Smooth muscle cell (in vitro differentiated cells): ENCODE data around the gene SULT1A2. TPM values are rescaled to one million over a fixed set of nuclear protein-coding genes. Genes with fewer than 3 reads are reported as not detected.
"Not testable (repeated sequence)": the region's sequence is repeated elsewhere in the genome, so short reads cannot be mapped to it uniquely, and the experiment has no call there.

Experiments used
- DNase-seq: peaks from one replicate; lab custom pipeline; 2025; ENCODE audit not compliant: unreplicated experiment; lab: John Stamatoyannopoulos, UW
- H2AFZ ChIP-seq: fragments of 200-600 bp; sonication (generic); 2 replicates; pipeline ENCODE4 v1.6.0; 2016; ENCODE audit warnings: antibody characterized with exemption, low read depth, mild to moderate bottlenecking
- H3F3A ChIP-seq: fragments of 200-600 bp; sonication (generic); 2 replicates; pipeline ENCODE4 v1.6.0; 2017; ENCODE audit warnings: antibody characterized with exemption, low read depth
- H3K27ac ChIP-seq: fragments of 200-600 bp; sonication (generic); 2 replicates; pipeline ENCODE4 v1.5.1; 2016; ENCODE audit warnings: low read depth, mild to moderate bottlenecking
- H3K27me3 ChIP-seq: fragments of 200-600 bp; sonication (generic); 2 replicates; pipeline ENCODE4 v1.6.1; 2016; ENCODE audit warnings: low read depth, mild to moderate bottlenecking
- H3K36me3 ChIP-seq: fragments of 200-600 bp; sonication (generic); 2 replicates; pipeline ENCODE4 v1.5.1; 2016; ENCODE audit warnings: low read depth
- H3K4me1 ChIP-seq: fragments of 200-600 bp; sonication (generic); 2 replicates; pipeline ENCODE4 v1.5.1; 2016; ENCODE audit warnings: low read depth
- H3K4me2 ChIP-seq: fragments of 200-600 bp; sonication (generic); 2 replicates; pipeline ENCODE4 v1.6.0; 2016; ENCODE audit warnings: mild to moderate bottlenecking
- H3K4me3 ChIP-seq: fragments of 200-600 bp; sonication (generic); 2 replicates; pipeline ENCODE4 v1.5.1; 2016; ENCODE audit warnings: mild to moderate bottlenecking
- H3K79me2 ChIP-seq: fragments of 200-600 bp; sonication (generic); 2 replicates; pipeline ENCODE4 v1.6.0; 2016; ENCODE audit warnings: low read depth, mild to moderate bottlenecking
- H3K9ac ChIP-seq: fragments of 200-600 bp; sonication (generic); 2 replicates; pipeline ENCODE4 v1.6.0; 2016; ENCODE audit warnings: low read depth
- H3K9me3 ChIP-seq: fragments of 200-600 bp; sonication (generic); replicated peaks from 2 replicates; pipeline ENCODE4 v1.5.1; 2016; ENCODE audit warnings: low read depth
- H4K20me1 ChIP-seq: fragments of 200-600 bp; sonication (generic); 2 replicates; pipeline ENCODE4 v1.6.0; 2016; ENCODE audit warnings: low read depth
- WGBS: methylation state at CpG from one replicate; pipeline ENCODE4 v1.1.7; 2016; ENCODE audit warnings: low lambda C conversion rate; 5-methylcytosine and 5-hydroxymethylcytosine counted together
- polyA plus RNA-seq: library from polyadenylated mRNA; unstranded; fragments of >200 nt; fragmentation: Nextera tagmentation; extraction: Ambion mirVana; gene quantifications from 2 replicates; pipeline ENCODE4 v1.2.1, GENCODE V29; 2016
- total RNA-seq: library from RNA; depleted of rRNA; stranded (reverse); fragments of >200 nt; gene quantifications from 2 replicates; pipeline ENCODE4 v1.2.3, GENCODE V29; 2014
- TF ChIP-seq, protein P1 (sequence below): fragments of 200-600 bp; sonication (generic); IDR thresholded peaks from 2 replicates; pipeline ENCODE4 v1.5.1; 2017; ENCODE audit warnings: borderline replicate concordance, mild to moderate bottlenecking, antibody characterized with exemption; ENCODE audit not compliant: insufficient read depth, poor library complexity, severe bottlenecking

SULT1A2 gene
- total RNA-seq (not detected in 2 replicates), polyA plus RNA-seq (not detected in 2 replicates)

DNA sequence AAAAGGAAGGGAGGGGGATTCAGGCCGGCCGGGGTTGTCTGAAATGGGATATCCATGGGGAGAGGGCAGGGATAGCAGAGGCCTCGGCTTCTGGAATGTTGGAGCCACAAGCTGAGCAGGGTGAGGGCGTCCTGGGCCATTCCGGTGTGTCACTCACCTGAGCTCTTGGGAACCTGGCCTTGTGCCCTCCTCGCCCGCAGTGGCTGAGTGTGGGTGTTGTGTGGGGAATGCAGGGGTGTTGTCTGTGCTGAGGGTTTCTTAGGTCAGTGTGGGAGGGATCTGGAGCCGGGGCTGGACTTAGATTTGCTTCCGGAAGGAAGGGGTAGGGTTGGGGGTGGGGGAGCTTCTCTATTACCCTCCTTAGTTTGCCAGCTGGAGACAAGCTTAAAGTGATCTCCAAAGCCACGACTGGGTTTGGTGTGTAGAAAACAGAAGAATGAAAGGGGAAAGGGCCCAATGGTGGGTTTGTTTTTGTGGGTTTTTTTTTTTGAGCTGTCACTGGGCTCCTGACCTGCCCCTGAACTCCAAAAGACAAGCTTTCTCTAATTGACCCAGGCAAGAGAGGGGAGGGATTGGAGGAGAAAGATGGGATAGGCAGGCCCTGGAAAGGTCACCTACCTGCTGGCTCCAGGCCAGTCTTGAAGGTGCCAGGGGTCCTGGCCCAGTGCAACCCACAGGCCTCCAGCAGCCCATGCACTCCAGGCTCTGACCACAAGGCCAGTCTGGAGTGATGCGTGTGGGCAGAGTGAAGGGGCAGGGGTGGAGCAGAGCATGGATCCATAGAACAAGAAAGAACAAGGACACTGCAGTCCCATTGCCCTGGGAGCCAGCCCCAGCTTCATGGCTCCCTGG is at the start of gene SULT1A2:
SULT1A2 (minus strand) TSS at position 211 of the 852 bp plus-strand sequence. CDS start 1,120 bp downstream, outside the sequence.
- no peak within 1 kb of the TSS for H3K27ac ChIP-seq
- peaks cover 6% of the 10 kb centered on the region for H3K27me3 ChIP-seq
- H3K4me3 ChIP-seq: no peak within 1 kb of the TSS
- H3K9me3 ChIP-seq: no peaks in the 10 kb centered on the region
- H3K9ac ChIP-seq: no peak within 1 kb of the TSS
- H3K36me3 ChIP-seq: no peaks in the 10 kb centered on the region
- WGBS: 43% methylated on average over 11 of the region's 11 CpGs
- H3K4me1 ChIP-seq: no peaks in the 10 kb centered on the region
- H3K79me2 ChIP-seq: no peaks in the 10 kb centered on the region
- no peak within 1 kb of the TSS for H2AFZ ChIP-seq
- TF ChIP-seq, protein P1, sequence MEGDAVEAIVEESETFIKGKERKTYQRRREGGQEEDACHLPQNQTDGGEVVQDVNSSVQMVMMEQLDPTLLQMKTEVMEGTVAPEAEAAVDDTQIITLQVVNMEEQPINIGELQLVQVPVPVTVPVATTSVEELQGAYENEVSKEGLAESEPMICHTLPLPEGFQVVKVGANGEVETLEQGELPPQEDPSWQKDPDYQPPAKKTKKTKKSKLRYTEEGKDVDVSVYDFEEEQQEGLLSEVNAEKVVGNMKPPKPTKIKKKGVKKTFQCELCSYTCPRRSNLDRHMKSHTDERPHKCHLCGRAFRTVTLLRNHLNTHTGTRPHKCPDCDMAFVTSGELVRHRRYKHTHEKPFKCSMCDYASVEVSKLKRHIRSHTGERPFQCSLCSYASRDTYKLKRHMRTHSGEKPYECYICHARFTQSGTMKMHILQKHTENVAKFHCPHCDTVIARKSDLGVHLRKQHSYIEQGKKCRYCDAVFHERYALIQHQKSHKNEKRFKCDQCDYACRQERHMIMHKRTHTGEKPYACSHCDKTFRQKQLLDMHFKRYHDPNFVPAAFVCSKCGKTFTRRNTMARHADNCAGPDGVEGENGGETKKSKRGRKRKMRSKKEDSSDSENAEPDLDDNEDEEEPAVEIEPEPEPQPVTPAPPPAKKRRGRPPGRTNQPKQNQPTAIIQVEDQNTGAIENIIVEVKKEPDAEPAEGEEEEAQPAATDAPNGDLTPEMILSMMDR: no peak
- no peaks in the 10 kb centered on the region for H4K20me1 ChIP-seq
- no peak within 1 kb of the TSS for H3K4me2 ChIP-seq
- DNase-seq: no peak
- no peaks in the 10 kb centered on the region for H3F3A ChIP-seq

DNA sequence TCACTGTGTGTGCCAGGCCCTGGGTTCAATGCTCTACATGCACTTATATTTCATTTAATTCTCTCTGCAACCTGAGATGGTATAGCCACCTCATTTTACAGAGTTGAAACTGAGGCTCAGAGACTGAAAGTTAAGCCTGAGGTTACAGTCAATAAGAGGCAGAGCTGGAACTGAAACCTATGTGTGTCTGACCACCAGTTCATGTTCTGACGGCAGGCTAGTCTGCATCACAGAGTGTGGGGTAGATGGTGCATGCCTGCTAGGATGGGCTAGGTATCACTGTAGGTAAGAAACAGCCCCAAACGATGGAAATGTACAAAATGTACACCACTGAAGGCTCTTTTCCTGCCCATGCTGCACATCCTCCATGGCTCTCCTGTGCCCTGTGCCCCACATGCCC is 43.1 kb upstream of the SULT1A2 start:
- 82% methylated on average over 2 of the region's 2 CpGs for WGBS
- H3K4me3 ChIP-seq: not testable (repeated sequence)

DNA sequence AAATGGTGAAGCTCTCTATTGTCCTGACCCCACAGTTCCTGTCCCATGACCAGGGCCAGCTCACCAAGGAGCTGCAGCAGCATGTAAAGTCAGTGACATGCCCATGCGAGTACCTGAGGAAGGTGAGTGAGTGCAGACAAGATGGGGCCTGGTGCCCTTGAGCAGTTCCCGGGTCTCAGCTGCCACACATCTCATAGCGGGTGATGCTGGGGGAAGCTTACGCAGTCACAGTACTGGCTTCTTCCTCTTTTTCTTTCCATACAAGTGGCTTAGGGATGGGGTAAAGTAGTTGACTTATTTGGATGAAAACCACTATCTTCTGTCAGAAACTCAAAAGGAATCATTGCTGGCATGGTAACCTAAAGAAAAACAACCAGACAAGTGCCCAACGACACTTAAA is 41.5 kb upstream of the SULT1A2 start:
- not testable (repeated sequence) for H3K4me2 ChIP-seq, H2AFZ ChIP-seq, H3K27me3 ChIP-seq, DNase-seq, H3K9me3 ChIP-seq, H3K79me2 ChIP-seq, H3K9ac ChIP-seq, H3K4me3 ChIP-seq, H3K4me1 ChIP-seq, H3K27ac ChIP-seq, H4K20me1 ChIP-seq, H3K36me3 ChIP-seq, H3F3A ChIP-seq
- 85% methylated on average over 4 of the region's 5 CpGs for WGBS

More for the DNA sequence above, 43.1 kb upstream of the SULT1A2 start:
- H3K36me3 ChIP-seq, H3K9me3 ChIP-seq, H3K27me3 ChIP-seq, H4K20me1 ChIP-seq, H3K79me2 ChIP-seq, H3K4me2 ChIP-seq, H3F3A ChIP-seq, H3K27ac ChIP-seq, H3K9ac ChIP-seq, H2AFZ ChIP-seq, H3K4me1 ChIP-seq, DNase-seq: not testable (repeated sequence)

DNA sequence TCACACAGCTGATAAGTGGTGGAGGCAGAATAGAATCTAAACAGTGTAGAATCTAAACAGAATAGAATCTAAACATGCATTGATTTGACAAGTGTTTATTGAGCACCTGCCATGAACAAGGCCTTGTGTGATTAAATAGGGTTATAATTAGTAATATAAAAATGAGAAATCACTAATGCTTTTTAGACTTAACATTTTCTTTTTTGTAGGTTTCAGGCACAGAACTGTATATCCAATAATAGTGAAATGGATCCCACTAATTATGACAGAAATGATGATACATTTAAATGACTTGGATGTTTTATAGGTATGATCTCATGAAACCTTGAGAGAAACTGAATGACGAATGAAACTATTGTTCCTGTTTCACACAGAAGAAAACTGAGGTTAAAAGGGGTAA is 40.9 kb upstream of the SULT1A2 start, which contains the start of gene NPIPB8:
NPIPB8 (plus strand) TSS at position 301 of the 400 bp plus-strand sequence. CDS start 296 bp downstream, outside the sequence.
- not testable (repeated sequence) for H3K36me3 ChIP-seq, H3K4me2 ChIP-seq, H3K9me3 ChIP-seq, DNase-seq, H3K79me2 ChIP-seq, H3F3A ChIP-seq, H2AFZ ChIP-seq, H4K20me1 ChIP-seq, H3K9ac ChIP-seq, H3K27ac ChIP-seq, H3K4me3 ChIP-seq, H3K27me3 ChIP-seq, H3K4me1 ChIP-seq
- WGBS: no CpG with 5 or more reads among the region's 1 CpG

DNA sequence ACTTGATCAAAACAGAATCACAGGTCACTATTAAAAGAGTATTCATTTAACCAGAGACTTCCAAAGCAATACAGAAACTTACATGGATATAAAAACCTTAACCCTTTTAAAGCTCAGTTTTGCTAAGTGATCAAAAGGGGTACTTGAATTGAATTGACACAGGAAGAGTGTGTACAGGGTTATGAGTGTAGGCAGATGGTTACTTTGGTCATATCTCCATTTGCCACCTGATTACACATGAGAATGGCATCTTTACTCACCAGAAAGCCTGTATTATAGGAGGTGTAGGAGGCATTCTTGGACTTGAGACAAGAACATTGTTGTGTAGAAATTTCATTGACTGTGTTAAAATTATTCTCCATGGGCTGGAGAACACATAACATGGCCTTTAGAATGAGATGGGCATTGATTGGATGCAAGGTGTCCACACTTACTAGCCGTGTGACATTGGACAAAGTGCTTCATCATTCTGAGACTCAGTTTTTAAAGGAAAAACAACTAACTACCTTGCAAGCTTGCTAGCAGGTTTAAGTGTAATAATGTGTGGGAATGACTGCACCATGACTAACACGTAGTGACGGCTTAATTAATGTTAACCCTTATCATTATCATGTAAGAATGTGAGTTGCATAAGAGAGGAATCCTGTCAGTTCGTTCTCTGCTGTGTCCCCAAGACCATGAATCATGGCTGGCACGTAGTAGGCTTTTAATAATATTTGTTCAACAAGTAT is 39.4 kb upstream of the SULT1A2 start:
- H2AFZ ChIP-seq, H3K36me3 ChIP-seq, H3K9me3 ChIP-seq, H3K27me3 ChIP-seq, H3K4me3 ChIP-seq, H3K4me1 ChIP-seq, H3F3A ChIP-seq, H3K79me2 ChIP-seq, DNase-seq, H4K20me1 ChIP-seq, H3K9ac ChIP-seq, H3K4me2 ChIP-seq: not testable (repeated sequence)
- 17% methylated on average over 5 of the region's 5 CpGs for WGBS
- peak overlapping the region; percentile 55 for H3K27ac ChIP-seq

DNA sequence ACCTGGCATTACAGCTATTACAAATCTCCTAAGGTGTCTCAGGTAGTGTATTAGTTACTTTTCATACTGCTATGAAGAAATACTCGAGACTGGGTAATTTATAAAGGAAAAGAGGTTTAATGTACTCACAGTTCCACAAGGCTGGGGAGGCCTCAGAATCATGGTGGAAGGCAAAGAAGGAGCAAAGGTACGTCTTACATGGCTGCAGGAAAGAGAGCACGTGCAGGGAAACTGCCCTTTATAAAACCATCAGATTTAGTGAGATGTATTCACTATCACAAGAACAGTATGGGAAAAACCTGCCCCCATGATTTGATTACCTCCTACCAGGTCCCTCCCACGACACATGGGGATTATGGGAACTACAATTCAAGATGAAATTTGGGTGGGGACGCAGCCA is 34.1 kb upstream of the SULT1A2 start:
- H2AFZ ChIP-seq, H3K27me3 ChIP-seq, H3K79me2 ChIP-seq, H4K20me1 ChIP-seq, H3K27ac ChIP-seq, H3K4me2 ChIP-seq, H3K9ac ChIP-seq, H3K36me3 ChIP-seq, H3K9me3 ChIP-seq, H3F3A ChIP-seq, DNase-seq, H3K4me1 ChIP-seq, H3K4me3 ChIP-seq: not testable (repeated sequence)
- 86% methylated on average over 5 of the region's 5 CpGs for WGBS
